ENCODE measurements around the gene SETD3. TPM values are rescaled to one million over a fixed set of nuclear protein-coding genes. Genes with fewer than 3 reads are reported as not detected.

SETD3 gene
- total RNA-seq, 6 donors from 2014 or later = 59.7 to 99.2 (median 77.6) TPM

GRCh38 chr14:99476864-99477263, 3.8 kb downstream of the SETD3 start:
- Histone ChIP-seq H3K27ac (no peak overlapping the region), H3K27me3 (no peaks in the 10 kb centered on the region), H3K9me3 (no peaks in the 10 kb centered on the region), H3K4me1 (peaks cover 27 to 51% (median 34%) of the 10 kb centered on the region in 4 donors), H3K4me3 (no peak overlapping the region), H3K36me3 (no peaks in the 10 kb centered on the region)
- no peak for ATAC-seq (ENCODE audit: low FRiP score in 2 of 2)
- no peak for DNase-seq
- TF ChIP-seq POLR2A (IDR thresholded peaks at IDR 0.05) = no peak
- 52 to 57% methylated on average over 1 of the region's 1 CpG for WGBS, 2 donors

- H3K36me3 ChIP-seq = no peaks in the 10 kb centered on the region
- H3K27me3 ChIP-seq = no peaks in the 10 kb centered on the region
- DNase-seq = no peak
- H3K4me3 ChIP-seq = no peak overlapping the region
- WGBS, 2 donors = 84 to 93% methylated on average over 2 of the region's 2 CpGs
- TF ChIP-seq EP300 (IDR thresholded peaks at IDR 0.05) = no peak
- TF ChIP-seq POLR2AphosphoS5 (IDR thresholded peaks at IDR 0.05) = no peak
- no peak for TF ChIP-seq CTCF (IDR thresholded peaks at IDR 0.05)
- no peak for TF ChIP-seq POLR2A (IDR thresholded peaks at IDR 0.05)
- peaks cover 27 to 51% (median 34%) of the 10 kb centered on the region in 4 donors for H3K4me1 ChIP-seq
- H3K27ac ChIP-seq = no peak overlapping the region
- no peaks in the 10 kb centered on the region for H3K9me3 ChIP-seq
- ATAC-seq (ENCODE audit: low FRiP score in 2 of 2) = no peak
Observed at GRCh38 chr14:99475660-99476059, 5.0 kb downstream of the SETD3 start.

GRCh38 chr14:99475179-99475578, 5.5 kb downstream of the SETD3 start:
- Histone ChIP-seq H3K36me3 (no peaks in the 10 kb centered on the region), H3K27me3 (no peaks in the 10 kb centered on the region), H3K27ac (peak overlapping the region in 1 of 4 donors; percentile 17), H3K4me1 (peaks cover 27 to 51% (median 34%) of the 10 kb centered on the region in 4 donors), H3K4me3 (no peak overlapping the region), H3K9me3 (no peaks in the 10 kb centered on the region)
- TF ChIP-seq EP300 (IDR thresholded peaks at IDR 0.05) (no peak), CTCF (IDR thresholded peaks at IDR 0.05) (no peak), POLR2AphosphoS5 (IDR thresholded peaks at IDR 0.05) (no peak), POLR2A (IDR thresholded peaks at IDR 0.05) (no peak)
- WGBS, 2 donors = 59 to 65% methylated on average over 9 of the region's 9 CpGs
- no peak for DNase-seq
- ATAC-seq (ENCODE audit: low FRiP score in 2 of 2) = no peak

- ATAC-seq (ENCODE audit: low FRiP score in 2 of 2) (no peak), DNase-seq (no peak)
- Histone ChIP-seq H3K27me3 (no peaks in the 10 kb centered on the region), H3K27ac (no peak overlapping the region), H3K4me3 (no peak overlapping the region), H3K4me1 (peaks cover 14 to 43% (median 22%) of the 10 kb centered on the region in 4 donors), H3K36me3 (no peaks in the 10 kb centered on the region), H3K9me3 (no peaks in the 10 kb centered on the region)
- 58 to 61% methylated on average over 3 of the region's 3 CpGs for WGBS, 2 donors
- no peak for TF ChIP-seq EP300 (IDR thresholded peaks at IDR 0.05)
Observed at GRCh38 chr14:99473458-99473857, 7.2 kb downstream of the SETD3 start.

GRCh38 chr14:99472937-99473336, 7.7 kb downstream of the SETD3 start:
- TF ChIP-seq EP300 (IDR thresholded peaks at IDR 0.05) (no peak), POLR2AphosphoS5 (IDR thresholded peaks at IDR 0.05) (no peak), POLR2A (IDR thresholded peaks at IDR 0.05) (no peak), CTCF (IDR thresholded peaks at IDR 0.05) (no peak)
- Histone ChIP-seq H3K4me1 (peaks cover 11 to 44% (median 18%) of the 10 kb centered on the region in 4 donors), H3K9me3 (no peaks in the 10 kb centered on the region), H3K4me3 (no peak overlapping the region), H3K27me3 (no peaks in the 10 kb centered on the region), H3K36me3 (no peaks in the 10 kb centered on the region), H3K27ac (no peak overlapping the region)
- 86 to 87% methylated on average over 4 of the region's 4 CpGs for WGBS, 2 donors
- no peak for ATAC-seq (ENCODE audit: low FRiP score in 2 of 2)
- no peak for DNase-seq

GRCh38 chr14:99471731-99472130, 8.9 kb downstream of the SETD3 start:
- H3K27me3 ChIP-seq = no peaks in the 10 kb centered on the region
- WGBS, 2 donors = 83 to 85% methylated on average over 7 of the region's 7 CpGs
- ATAC-seq (ENCODE audit: low FRiP score in 2 of 2) (no peak), DNase-seq (no peak)
- no peaks in the 10 kb centered on the region for H3K36me3 ChIP-seq
- H3K9me3 ChIP-seq = no peaks in the 10 kb centered on the region
- no peak overlapping the region for H3K4me3 ChIP-seq
- peaks cover 17 to 52% (median 23%) of the 10 kb centered on the region in 4 donors for H3K4me1 ChIP-seq
- no peak for TF ChIP-seq POLR2A (IDR thresholded peaks at IDR 0.05)
- TF ChIP-seq CTCF (IDR thresholded peaks at IDR 0.05) = no peak
- no peak for TF ChIP-seq POLR2AphosphoS5 (IDR thresholded peaks at IDR 0.05)
- no peak for TF ChIP-seq EP300 (IDR thresholded peaks at IDR 0.05)
- H3K27ac ChIP-seq = no peak overlapping the region

Data from upper lobe of left lung (tissue), 6 donors.